Keratinocyte (primary cell): ENCODE data around the gene PRSS16.

Experiments
- CTCF ChIP-seq, 3 experiments: IDR thresholded peaks in 1 of 3; conservative IDR thresholded peaks in 1 of 3; optimal IDR thresholded peaks in 1 of 3; 2 replicates in 2 of 3; 3 replicates in 1 of 3; pipeline versions ENCODE3 to v1.5.1; 2011; ENCODE audit warnings: low read length in 3 of 3, mild to moderate bottlenecking in 3 of 3, moderate library complexity in 2 of 3, control low read depth in 1 of 3, inconsistent platforms in 1 of 3; ENCODE audit not compliant: insufficient read depth in 2 of 3; ENCODE audit errors: extremely low read depth in 1 of 3
- EZH2 ChIP-seq: IDR thresholded peaks from one replicate; pipeline ENCODE4 v1.6.1; 2012; ENCODE audit warnings: inconsistent platforms, mild to moderate bottlenecking, low read length, moderate library complexity

- no peak for TF ChIP-seq CTCF (optimal IDR thresholded peaks at IDR 0.05 in 1 of 3, IDR thresholded peaks at IDR 0.05 in 1 of 3, conservative IDR thresholded peaks at IDR 0.05 in 1 of 3; ENCODE audit: extremely low read depth in 1 of 3, insufficient read depth in 2 of 3, low read length in 3 of 3)
- no peak for TF ChIP-seq EZH2
These were observed at the start of gene PRSS16 for GRCh38 chr6:27247133-27247836.
